Measurements from ENCODE around the gene NCOA5.

NCOA5 gene

GRCh38 chr20:46089417-46090388 lies at the start of gene NCOA5:
Gene NCOA5 (minus strand): TSS chr20:46089962. CDS start chr20:46079424, 10,538 bp downstream.
- Histone ChIP-seq H3K36me3 (ENCODE audit: control insufficient read depth in 2 of 2, insufficient read depth in 2 of 2, low read length in 2 of 2) (no peaks in the 10 kb centered on the region), H3K9me3 (ENCODE audit: control insufficient read depth in 2 of 2, low read length in 2 of 2) (no peaks in the 10 kb centered on the region), H3K4me3 (ENCODE audit: low read length in 2 of 2) (peak within 1 kb of the TSS; percentile 83 to 91), H3K9ac (ENCODE audit: low read depth in 1 of 2, low read length in 2 of 2) (peak within 1 kb of the TSS; percentile 86 to 98), H3K27me3 (ENCODE audit: control insufficient read depth in 2 of 2, insufficient read depth in 2 of 2, low read length in 2 of 2) (no peaks in the 10 kb centered on the region), H3K27ac (ENCODE audit: low read depth in 2 of 2, low read length in 2 of 2) (peak within 1 kb of the TSS; percentile 98 to 99), H3K4me1 (ENCODE audit: control insufficient read depth in 2 of 2, insufficient read depth in 2 of 2, low read length in 2 of 2) (peaks cover 34 to 38% of the 10 kb centered on the region in 2 donors)

GRCh38 chr20:46139266-46139889 lies 49.6 kb upstream of the NCOA5 start:
- Histone ChIP-seq H3K27me3 (ENCODE audit: control insufficient read depth in 2 of 2, insufficient read depth in 2 of 2, low read length in 2 of 2) (peaks cover 12 to 20% of the 10 kb centered on the region in 2 donors), H3K36me3 (ENCODE audit: control insufficient read depth in 2 of 2, insufficient read depth in 2 of 2, low read length in 2 of 2) (no peaks in the 10 kb centered on the region), H3K4me1 (ENCODE audit: control insufficient read depth in 2 of 2, insufficient read depth in 2 of 2, low read length in 2 of 2) (no peaks in the 10 kb centered on the region), H3K27ac (ENCODE audit: low read depth in 2 of 2, low read length in 2 of 2) (no peak overlapping the region), H3K4me3 (ENCODE audit: low read length in 2 of 2) (no peak overlapping the region), H3K9me3 (ENCODE audit: control insufficient read depth in 2 of 2, low read length in 2 of 2) (no peaks in the 10 kb centered on the region), H3K9ac (ENCODE audit: low read depth in 1 of 2, low read length in 2 of 2) (no peak overlapping the region)

GRCh38 chr20:46137816-46138215 lies 48.1 kb upstream of the NCOA5 start:
- Histone ChIP-seq H3K9ac (ENCODE audit: low read depth in 1 of 2, low read length in 2 of 2) (no peak overlapping the region), H3K4me1 (ENCODE audit: control insufficient read depth in 2 of 2, insufficient read depth in 2 of 2, low read length in 2 of 2) (no peaks in the 10 kb centered on the region), H3K27me3 (ENCODE audit: control insufficient read depth in 2 of 2, insufficient read depth in 2 of 2, low read length in 2 of 2) (peaks cover 16 to 20% of the 10 kb centered on the region in 2 donors), H3K9me3 (ENCODE audit: control insufficient read depth in 2 of 2, low read length in 2 of 2) (no peaks in the 10 kb centered on the region), H3K4me3 (ENCODE audit: low read length in 2 of 2) (no peak overlapping the region), H3K36me3 (ENCODE audit: control insufficient read depth in 2 of 2, insufficient read depth in 2 of 2, low read length in 2 of 2) (no peaks in the 10 kb centered on the region), H3K27ac (ENCODE audit: low read depth in 2 of 2, low read length in 2 of 2) (no peak overlapping the region)

GRCh38 chr20:46135856-46136633 lies 46.3 kb upstream of the NCOA5 start:
- H3K4me1 ChIP-seq (ENCODE audit: control insufficient read depth in 2 of 2, insufficient read depth in 2 of 2, low read length in 2 of 2), result no peaks in the 10 kb centered on the region
- no peak overlapping the region for H3K4me3 ChIP-seq (ENCODE audit: low read length in 2 of 2)
- H3K36me3 ChIP-seq (ENCODE audit: control insufficient read depth in 2 of 2, insufficient read depth in 2 of 2, low read length in 2 of 2), result no peaks in the 10 kb centered on the region
- H3K9me3 ChIP-seq (ENCODE audit: control insufficient read depth in 2 of 2, low read length in 2 of 2), result no peaks in the 10 kb centered on the region
- H3K27ac ChIP-seq (ENCODE audit: low read depth in 2 of 2, low read length in 2 of 2), result no peak overlapping the region
- no peak overlapping the region for H3K9ac ChIP-seq (ENCODE audit: low read depth in 1 of 2, low read length in 2 of 2)
- H3K27me3 ChIP-seq (ENCODE audit: control insufficient read depth in 2 of 2, insufficient read depth in 2 of 2, low read length in 2 of 2), result peaks cover 13 to 16% of the 10 kb centered on the region in 2 donors

- Histone ChIP-seq H3K4me3 (ENCODE audit: low read length in 2 of 2) (no peak overlapping the region), H3K36me3 (ENCODE audit: control insufficient read depth in 2 of 2, insufficient read depth in 2 of 2, low read length in 2 of 2) (no peaks in the 10 kb centered on the region), H3K4me1 (ENCODE audit: control insufficient read depth in 2 of 2, insufficient read depth in 2 of 2, low read length in 2 of 2) (peaks cover 0 to 2% of the 10 kb centered on the region in 2 donors), H3K9me3 (ENCODE audit: control insufficient read depth in 2 of 2, low read length in 2 of 2) (no peaks in the 10 kb centered on the region), H3K27ac (ENCODE audit: low read depth in 2 of 2, low read length in 2 of 2) (no peak overlapping the region), H3K27me3 (ENCODE audit: control insufficient read depth in 2 of 2, insufficient read depth in 2 of 2, low read length in 2 of 2) (peaks cover 13 to 18% of the 10 kb centered on the region in 2 donors), H3K9ac (ENCODE audit: low read depth in 1 of 2, low read length in 2 of 2) (no peak overlapping the region)
Observed at GRCh38 chr20:46134716-46135115, 45.0 kb upstream of the NCOA5 start.

- no peak overlapping the region for H3K9ac ChIP-seq (ENCODE audit: low read depth in 1 of 2, low read length in 2 of 2)
- peaks cover 0 to 2% of the 10 kb centered on the region in 2 donors for H3K4me1 ChIP-seq (ENCODE audit: control insufficient read depth in 2 of 2, insufficient read depth in 2 of 2, low read length in 2 of 2)
- H3K27ac ChIP-seq (ENCODE audit: low read depth in 2 of 2, low read length in 2 of 2), result no peak overlapping the region
- no peak overlapping the region for H3K4me3 ChIP-seq (ENCODE audit: low read length in 2 of 2)
- peaks cover 7 to 18% of the 10 kb centered on the region in 2 donors for H3K27me3 ChIP-seq (ENCODE audit: control insufficient read depth in 2 of 2, insufficient read depth in 2 of 2, low read length in 2 of 2)
- no peaks in the 10 kb centered on the region for H3K9me3 ChIP-seq (ENCODE audit: control insufficient read depth in 2 of 2, low read length in 2 of 2)
- H3K36me3 ChIP-seq (ENCODE audit: control insufficient read depth in 2 of 2, insufficient read depth in 2 of 2, low read length in 2 of 2), result no peaks in the 10 kb centered on the region
Observed at GRCh38 chr20:46133886-46134654, 44.3 kb upstream of the NCOA5 start.

- Histone ChIP-seq H3K4me3 (ENCODE audit: low read length in 2 of 2) (no peak overlapping the region), H3K27me3 (ENCODE audit: control insufficient read depth in 2 of 2, insufficient read depth in 2 of 2, low read length in 2 of 2) (peaks cover 2 to 13% of the 10 kb centered on the region in 2 donors), H3K4me1 (ENCODE audit: control insufficient read depth in 2 of 2, insufficient read depth in 2 of 2, low read length in 2 of 2) (peaks cover 0 to 2% of the 10 kb centered on the region in 2 donors), H3K36me3 (ENCODE audit: control insufficient read depth in 2 of 2, insufficient read depth in 2 of 2, low read length in 2 of 2) (no peaks in the 10 kb centered on the region), H3K27ac (ENCODE audit: low read depth in 2 of 2, low read length in 2 of 2) (no peak overlapping the region), H3K9ac (ENCODE audit: low read depth in 1 of 2, low read length in 2 of 2) (no peak overlapping the region), H3K9me3 (ENCODE audit: control insufficient read depth in 2 of 2, low read length in 2 of 2) (no peaks in the 10 kb centered on the region)
Observed at GRCh38 chr20:46132705-46133120, 43.0 kb upstream of the NCOA5 start.

GRCh38 chr20:46131396-46131795 lies 41.6 kb upstream of the NCOA5 start:
- H3K9me3 ChIP-seq (ENCODE audit: control insufficient read depth in 2 of 2, low read length in 2 of 2), result no peaks in the 10 kb centered on the region
- H3K27me3 ChIP-seq (ENCODE audit: control insufficient read depth in 2 of 2, insufficient read depth in 2 of 2, low read length in 2 of 2), result peaks cover 0 to 10% of the 10 kb centered on the region in 2 donors
- H3K27ac ChIP-seq (ENCODE audit: low read depth in 2 of 2, low read length in 2 of 2), result no peak overlapping the region
- no peak overlapping the region for H3K9ac ChIP-seq (ENCODE audit: low read depth in 1 of 2, low read length in 2 of 2)
- no peak overlapping the region for H3K4me3 ChIP-seq (ENCODE audit: low read length in 2 of 2)
- H3K36me3 ChIP-seq (ENCODE audit: control insufficient read depth in 2 of 2, insufficient read depth in 2 of 2, low read length in 2 of 2), result peaks cover 0 to 2% of the 10 kb centered on the region in 2 donors
- H3K4me1 ChIP-seq (ENCODE audit: control insufficient read depth in 2 of 2, insufficient read depth in 2 of 2, low read length in 2 of 2), result peaks cover 0 to 2% of the 10 kb centered on the region in 2 donors

GRCh38 chr20:46130534-46130933 lies 40.8 kb upstream of the NCOA5 start:
- no peak overlapping the region for H3K4me3 ChIP-seq (ENCODE audit: low read length in 2 of 2)
- no peak overlapping the region for H3K9ac ChIP-seq (ENCODE audit: low read depth in 1 of 2, low read length in 2 of 2)
- H3K9me3 ChIP-seq (ENCODE audit: control insufficient read depth in 2 of 2, low read length in 2 of 2), result no peaks in the 10 kb centered on the region
- H3K36me3 ChIP-seq (ENCODE audit: control insufficient read depth in 2 of 2, insufficient read depth in 2 of 2, low read length in 2 of 2), result peaks cover 0 to 2% of the 10 kb centered on the region in 2 donors
- H3K27me3 ChIP-seq (ENCODE audit: control insufficient read depth in 2 of 2, insufficient read depth in 2 of 2, low read length in 2 of 2), result peaks cover 0 to 10% of the 10 kb centered on the region in 2 donors
- peaks cover 0 to 2% of the 10 kb centered on the region in 2 donors for H3K4me1 ChIP-seq (ENCODE audit: control insufficient read depth in 2 of 2, insufficient read depth in 2 of 2, low read length in 2 of 2)
- no peak overlapping the region for H3K27ac ChIP-seq (ENCODE audit: low read depth in 2 of 2, low read length in 2 of 2)

Measured in mucosa of rectum (tissue), 2 donors.